Adipocyte (in vitro differentiated cells): ENCODE results near the gene NR6A1.
"Not testable (repeated sequence)": the region's sequence is repeated elsewhere in the genome, so short reads cannot be mapped to it uniquely, and the experiment has no call there.

Source experiments
- DNase-seq: peaks from one replicate; pipeline ENCODE4 v3.0.0-alpha.2; 2015; ENCODE audit warnings: low read depth
- H3K27me3 ChIP-seq: replicated peaks from 2 replicates; pipeline ENCODE4 v1.7.0; 2013; ENCODE audit warnings: mild to moderate bottlenecking, low read length, moderate library complexity; ENCODE audit not compliant: control insufficient read depth, insufficient read depth
- H3K36me3 ChIP-seq: 2 replicates; pipeline ENCODE4 v1.7.0; 2013; ENCODE audit warnings: low read length, mild to moderate bottlenecking, moderate library complexity; ENCODE audit not compliant: control insufficient read depth, insufficient read depth, severe bottlenecking
- H3K4me1 ChIP-seq: 2 replicates; pipeline ENCODE4 v1.7.0; 2013; ENCODE audit warnings: mild to moderate bottlenecking, low read length, moderate library complexity; ENCODE audit not compliant: control insufficient read depth, insufficient read depth
- H3K4me3 ChIP-seq: 2 replicates; pipeline ENCODE4 v1.7.0; 2013; ENCODE audit warnings: mild to moderate bottlenecking, low read length, moderate library complexity
- H3K9ac ChIP-seq: 2 replicates; pipeline ENCODE4 v1.7.0; 2013; ENCODE audit warnings: mild to moderate bottlenecking, low read length, moderate library complexity
- H3K9me3 ChIP-seq: 2 replicates; pipeline ENCODE4 v1.7.0; 2013; ENCODE audit warnings: mild to moderate bottlenecking, low read length, moderate library complexity; ENCODE audit not compliant: control insufficient read depth

Gene NR6A1

DNA sequence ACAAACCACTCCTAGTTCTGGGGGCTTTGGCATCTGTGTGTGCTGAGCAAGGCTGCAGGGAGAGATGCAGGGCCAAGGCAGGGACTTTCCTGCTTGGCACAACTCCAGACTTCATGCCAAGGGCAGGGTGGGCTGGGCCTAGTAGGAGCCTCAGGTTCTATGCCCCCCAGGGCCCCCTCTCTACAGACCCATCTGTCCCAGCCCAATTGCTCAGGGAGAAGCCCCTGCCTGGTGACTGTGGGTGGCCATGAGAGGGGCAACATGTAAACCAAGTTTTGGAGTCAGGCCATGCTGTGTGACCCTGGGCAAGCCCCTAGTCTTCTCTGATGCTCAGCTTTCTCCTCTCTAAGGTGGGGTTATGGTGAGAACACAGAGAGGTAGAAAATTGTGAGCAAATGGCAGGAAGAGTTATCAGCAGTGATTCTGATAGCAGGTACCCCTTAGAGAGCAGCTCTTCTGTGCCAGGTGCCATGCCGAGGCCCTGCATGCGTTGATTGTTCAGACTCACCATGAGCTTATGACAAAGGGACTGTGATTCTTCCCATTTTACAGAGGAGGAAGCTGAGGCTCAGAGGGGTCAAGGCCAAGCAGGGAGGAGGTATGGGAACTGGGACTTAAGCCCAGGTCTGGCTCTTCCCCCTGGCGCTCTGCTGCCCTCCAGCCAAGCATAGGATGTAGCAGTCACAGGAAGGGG, 11.0 kb upstream of the NR6A1 start:
- no peaks in the 10 kb centered on the region for H3K27me3 ChIP-seq
- no peak overlapping the region for H3K9ac ChIP-seq
- no peak for DNase-seq
- H3K36me3 ChIP-seq, result no peaks in the 10 kb centered on the region
- H3K4me1 ChIP-seq, result peaks cover 26% of the 10 kb centered on the region
- no peaks in the 10 kb centered on the region for H3K9me3 ChIP-seq
- H3K4me3 ChIP-seq, result no peak overlapping the region

DNA sequence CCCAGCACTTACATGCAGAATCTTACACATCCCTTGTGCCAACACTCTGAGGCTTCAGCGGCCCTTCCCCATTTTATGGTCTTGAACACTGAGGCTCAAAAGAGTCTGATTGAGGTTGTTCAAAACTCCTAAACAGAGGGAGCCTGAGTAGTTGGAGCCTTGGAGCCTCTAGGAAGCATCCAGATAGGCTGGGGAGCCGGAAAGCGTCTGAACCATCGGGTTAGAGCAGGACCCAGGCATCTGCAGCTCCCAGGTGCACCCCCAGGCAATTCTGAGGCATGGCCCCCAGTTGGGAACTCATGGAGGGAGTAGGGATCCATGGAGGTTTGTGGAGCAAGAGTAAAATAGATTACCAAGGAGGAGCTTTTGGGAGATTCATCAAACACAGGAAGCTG, 9.6 kb upstream of the NR6A1 start:
- Histone ChIP-seq H3K36me3 (no peaks in the 10 kb centered on the region), H3K9me3 (no peaks in the 10 kb centered on the region), H3K4me3 (no peak overlapping the region), H3K9ac (no peak overlapping the region), H3K27me3 (no peaks in the 10 kb centered on the region), H3K4me1 (peaks cover 26% of the 10 kb centered on the region)
- DNase-seq, result no peak

DNA sequence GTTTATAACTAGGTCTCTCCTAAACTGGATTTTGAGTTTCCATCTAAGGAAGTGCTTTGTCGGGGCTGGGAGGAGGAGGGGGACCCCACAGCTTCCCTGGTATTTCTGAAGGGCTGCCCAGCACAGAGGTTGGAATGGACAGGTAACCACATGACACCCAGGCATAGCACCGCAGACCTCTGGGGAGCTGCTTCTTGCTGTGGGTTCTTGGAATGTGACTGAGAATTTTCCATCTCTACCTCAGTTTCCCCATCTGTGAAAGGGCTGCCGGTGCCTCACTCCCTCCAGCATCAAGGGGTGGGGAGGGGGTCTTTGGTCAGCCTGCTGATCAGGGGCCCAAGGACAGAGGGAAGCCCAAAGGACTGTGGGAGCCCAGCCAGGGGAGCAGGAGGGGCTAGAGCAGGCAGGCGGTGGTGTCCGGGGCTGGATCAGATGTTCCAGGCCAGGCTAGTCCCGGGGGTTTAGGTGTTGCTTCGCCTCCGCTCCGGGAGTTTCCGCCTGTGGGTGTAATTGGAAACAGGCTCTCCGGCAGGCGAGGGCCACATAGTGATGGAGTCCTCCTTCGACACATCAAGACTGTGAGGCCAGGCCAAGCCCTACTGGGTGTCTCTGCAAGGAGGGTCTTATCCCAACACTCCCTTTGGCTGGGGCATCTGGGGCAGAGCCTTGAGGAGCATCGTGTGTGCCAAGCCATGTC, 9.1 kb upstream of the NR6A1 start:
- peaks cover 26% of the 10 kb centered on the region for H3K4me1 ChIP-seq
- peak overlapping the region; percentile 60 for H3K9ac ChIP-seq
- no peaks in the 10 kb centered on the region for H3K36me3 ChIP-seq
- H3K9me3 ChIP-seq, result no peaks in the 10 kb centered on the region
- no peaks in the 10 kb centered on the region for H3K27me3 ChIP-seq
- no peak for DNase-seq
- peak overlapping the region; percentile 35 for H3K4me3 ChIP-seq

DNA sequence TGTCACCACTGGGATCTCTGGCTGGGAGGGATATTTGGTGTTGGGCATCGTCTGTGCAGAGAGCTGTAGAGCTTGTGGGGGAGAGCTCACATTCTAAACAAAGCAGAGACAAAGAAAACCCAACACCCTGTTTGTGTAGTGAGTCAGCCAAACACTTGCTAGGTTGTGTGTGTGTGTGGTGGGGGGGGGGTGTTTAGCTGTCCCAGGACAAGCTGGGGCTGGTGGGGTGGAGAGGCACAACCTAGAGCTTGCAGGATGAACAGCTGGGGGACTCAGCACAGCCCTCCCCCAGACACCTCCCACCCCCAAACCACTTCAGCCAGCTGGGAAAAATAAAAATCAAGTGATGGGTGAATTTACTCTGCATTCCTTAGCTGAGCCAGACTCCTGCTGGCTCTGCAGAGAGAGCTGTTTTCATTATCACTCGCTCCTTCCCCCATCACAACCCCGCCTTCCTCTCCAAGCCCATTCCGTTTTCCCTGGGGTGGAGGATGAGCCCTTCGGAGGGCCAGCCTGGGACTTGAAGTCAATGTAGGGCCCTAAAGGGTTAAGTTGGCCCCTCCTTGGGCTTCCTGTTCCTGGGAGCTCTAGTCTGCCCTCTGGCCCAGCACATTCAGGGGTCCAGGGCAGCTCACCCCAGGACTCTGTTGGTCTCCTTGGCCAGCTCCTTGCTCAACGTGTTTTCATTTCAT, 8.4 kb upstream of the NR6A1 start:
- peak overlapping the region; percentile 35 for H3K4me3 ChIP-seq
- H3K9me3 ChIP-seq, result no peaks in the 10 kb centered on the region
- H3K4me1 ChIP-seq, result peaks cover 26% of the 10 kb centered on the region
- DNase-seq, result peak; percentile 77
- H3K27me3 ChIP-seq, result no peaks in the 10 kb centered on the region
- H3K9ac ChIP-seq, result peak overlapping the region; percentile 60
- H3K36me3 ChIP-seq, result no peaks in the 10 kb centered on the region

DNA sequence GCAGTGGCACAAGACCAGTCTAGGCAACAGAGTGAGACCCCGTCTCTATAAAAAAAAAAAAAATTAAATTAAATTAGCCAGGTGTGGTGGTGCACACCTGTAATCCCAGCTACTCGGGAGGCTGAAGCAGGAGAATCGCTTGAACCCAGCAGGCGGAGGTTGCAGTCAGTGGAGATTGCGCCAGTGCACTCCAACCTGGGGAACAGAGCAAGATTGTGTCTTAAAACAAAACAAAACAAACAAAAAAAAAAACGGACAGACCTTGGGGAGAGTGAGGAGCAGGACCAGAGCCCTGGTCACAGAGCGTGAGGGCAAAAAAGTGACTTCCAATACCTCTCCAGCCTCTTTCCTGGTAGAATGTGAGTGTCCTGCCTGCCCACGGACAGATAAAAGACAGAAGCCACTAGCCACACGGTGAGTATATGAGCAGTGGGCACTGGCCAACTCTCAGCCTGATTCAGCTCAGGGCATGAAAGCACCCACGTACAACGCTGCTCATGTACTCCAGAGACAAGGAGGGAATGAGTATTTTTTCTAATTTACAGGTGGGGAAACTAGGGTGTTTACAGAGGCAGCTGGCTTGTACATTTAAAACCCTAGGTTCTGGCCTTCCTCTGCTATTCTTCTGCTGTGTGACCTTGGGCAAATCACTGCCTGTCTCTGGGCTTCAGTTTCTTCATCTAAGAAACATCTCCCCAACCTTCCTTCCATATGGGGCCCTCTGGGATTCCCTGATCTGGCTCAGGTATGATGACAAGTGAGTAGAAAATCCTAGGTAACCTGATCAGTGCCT, 7.7 kb upstream of the NR6A1 start:
- Histone ChIP-seq H3K9ac (peak overlapping the region; percentile 39), H3K4me1 (peaks cover 23% of the 10 kb centered on the region), H3K36me3 (no peaks in the 10 kb centered on the region), H3K27me3 (no peaks in the 10 kb centered on the region), H3K4me3 (no peak overlapping the region), H3K9me3 (no peaks in the 10 kb centered on the region)
- no peak for DNase-seq

DNA sequence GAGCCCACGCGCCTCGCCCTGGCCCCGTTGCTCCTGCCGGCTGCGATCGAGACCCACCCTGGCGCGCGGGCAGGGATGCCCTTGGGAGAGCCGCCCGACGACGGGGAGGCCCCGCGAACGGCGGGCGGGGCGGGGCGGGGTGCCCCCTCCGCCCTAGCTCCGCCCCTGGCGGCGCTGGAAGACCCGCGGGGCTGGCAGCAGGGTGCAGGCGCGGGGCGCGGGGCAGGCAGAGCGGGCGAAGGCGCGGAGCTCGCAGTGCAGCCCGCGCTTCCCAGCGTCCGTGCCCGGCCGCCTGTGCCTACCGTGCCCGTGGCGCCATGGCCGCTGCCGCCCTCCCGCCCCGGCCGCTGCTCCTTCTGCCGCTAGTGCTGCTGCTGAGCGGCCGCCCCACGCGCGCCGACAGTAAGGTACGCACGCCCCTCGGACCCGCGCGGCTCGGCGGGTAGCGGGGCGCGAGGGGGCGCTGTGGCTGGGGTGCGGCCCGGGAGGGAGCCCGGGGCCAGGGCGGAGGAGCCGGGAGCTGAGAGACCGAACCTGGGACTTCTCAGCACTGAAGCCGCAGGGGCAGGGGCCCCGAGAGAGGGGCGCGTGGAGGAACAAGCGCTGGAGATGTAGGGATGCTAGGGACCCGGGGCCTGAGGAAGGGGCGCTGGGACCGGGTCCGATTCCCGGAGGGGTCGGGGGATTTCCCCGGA, 6.0 kb upstream of the NR6A1 start, which contains the start of gene OLFML2A:
TSS of gene OLFML2A (plus strand) at position 180 of the 695 bp plus-strand sequence. CDS start at position 318, 138 bp downstream.
- DNase-seq, result peak; percentile 60
- no peaks in the 10 kb centered on the region for H3K27me3 ChIP-seq
- no peaks in the 10 kb centered on the region for H3K36me3 ChIP-seq
- peak within 1 kb of the TSS; percentile 72 for H3K4me3 ChIP-seq
- peak within 1 kb of the TSS; percentile 57 for H3K9ac ChIP-seq
- H3K9me3 ChIP-seq, result no peaks in the 10 kb centered on the region
- H3K4me1 ChIP-seq, result peaks cover 18% of the 10 kb centered on the region

DNA sequence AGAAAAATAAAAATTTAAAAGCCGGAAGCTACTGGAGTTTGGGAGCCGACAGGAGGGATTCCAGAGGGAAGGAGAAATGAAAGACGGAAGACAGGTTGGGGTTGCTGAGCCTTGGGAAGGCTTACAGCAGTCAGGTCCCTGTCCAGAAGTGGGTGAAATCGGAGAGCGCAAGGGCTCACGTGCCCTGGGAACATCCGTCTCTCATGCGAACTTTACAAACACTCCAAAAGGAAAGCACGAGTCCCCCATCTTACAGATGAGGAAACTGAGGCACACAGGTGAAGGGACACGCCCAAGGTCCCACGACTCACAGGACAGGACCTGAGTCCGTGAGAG, 5.5 kb upstream of the NR6A1 start:
- DNase-seq, result no peak
- Histone ChIP-seq H3K4me1 (peaks cover 18% of the 10 kb centered on the region), H3K9me3 (no peaks in the 10 kb centered on the region), H3K27me3 (no peaks in the 10 kb centered on the region), H3K4me3 (peak overlapping the region; percentile 72), H3K9ac (peak overlapping the region; percentile 57), H3K36me3 (no peaks in the 10 kb centered on the region)

DNA sequence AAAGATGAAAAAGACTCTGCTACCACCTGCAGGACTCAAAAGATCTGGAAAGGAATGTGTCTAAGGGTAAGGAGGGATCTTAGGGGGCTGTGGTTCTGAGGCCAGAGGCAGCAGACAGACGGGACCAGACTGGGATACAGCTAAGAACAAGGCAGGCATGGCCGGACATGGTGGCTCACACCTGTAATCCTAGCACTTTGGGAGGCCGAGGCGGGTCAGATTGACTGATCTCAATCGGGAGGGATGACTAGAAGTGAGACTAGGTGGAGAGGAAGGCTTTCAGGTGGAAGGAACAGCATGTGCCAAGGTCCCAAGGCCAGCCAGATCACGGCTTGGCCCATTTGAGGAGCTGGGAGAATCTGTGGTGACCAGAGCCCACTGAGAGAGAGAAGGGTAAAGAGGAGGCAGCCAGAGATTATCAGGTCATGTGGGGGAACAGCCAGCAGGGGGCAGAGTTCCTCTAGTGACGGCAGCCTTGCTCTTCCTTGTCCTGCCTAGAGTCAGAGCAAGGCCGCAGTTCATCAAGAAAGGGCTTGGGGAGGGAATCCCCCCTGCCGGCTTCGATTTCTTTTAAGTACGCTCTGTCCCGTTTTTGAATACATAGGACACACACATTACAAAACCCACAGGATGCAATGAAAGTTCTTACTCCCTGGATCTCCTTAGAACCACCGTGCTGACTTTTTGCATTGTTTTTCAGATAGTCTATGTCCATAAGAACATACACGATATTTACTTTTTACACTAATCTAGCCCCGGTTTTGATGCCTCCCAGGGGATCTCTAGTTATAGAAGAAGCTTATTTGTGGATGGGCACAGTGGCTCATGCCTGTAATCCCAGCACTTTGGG, 3.2 kb upstream of the NR6A1 start:
- Histone ChIP-seq H3K4me3 (no peak overlapping the region), H3K9me3 (no peaks in the 10 kb centered on the region), H3K27me3 (peaks cover 9% of the 10 kb centered on the region), H3K4me1 (peaks cover 17% of the 10 kb centered on the region), H3K36me3 (no peaks in the 10 kb centered on the region), H3K9ac (no peak overlapping the region)
- DNase-seq, result peak; percentile 93

DNA sequence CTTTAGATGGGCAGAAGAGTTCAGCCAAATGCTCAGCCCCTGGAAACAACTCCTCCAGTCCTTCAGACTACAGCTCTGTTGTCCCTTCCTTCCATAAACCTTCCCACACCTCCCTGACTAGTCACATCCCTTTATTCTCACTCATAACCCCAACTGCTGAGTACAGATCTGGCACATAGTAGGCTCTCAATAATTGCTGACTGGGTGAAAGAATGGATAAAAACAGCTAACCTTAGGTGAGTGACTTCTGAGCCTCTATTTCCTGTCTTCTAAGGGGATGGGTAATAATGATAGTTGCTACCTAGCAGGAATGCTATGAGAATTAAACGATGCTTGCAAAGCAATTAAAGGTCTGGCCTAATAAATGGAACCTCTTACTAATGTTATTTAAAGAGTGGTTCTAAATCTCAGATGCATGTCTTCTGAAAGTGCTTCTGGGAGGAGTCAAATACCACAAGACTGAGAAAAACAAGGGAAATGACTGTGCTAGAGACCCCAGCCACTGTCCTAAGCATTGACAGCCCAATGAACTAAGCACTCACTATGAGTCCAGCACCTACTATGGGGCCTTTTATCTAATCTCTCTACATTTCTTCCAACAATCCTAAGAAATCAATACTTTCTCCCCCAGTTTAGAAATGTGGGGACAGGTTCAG, 2.5 kb upstream of the NR6A1 start:
- Histone ChIP-seq H3K9ac (no peak overlapping the region), H3K4me3 (no peak overlapping the region), H3K36me3 (no peaks in the 10 kb centered on the region), H3K27me3 (peaks cover 11% of the 10 kb centered on the region), H3K9me3 (no peaks in the 10 kb centered on the region), H3K4me1 (peaks cover 10% of the 10 kb centered on the region)
- no peak for DNase-seq

DNA sequence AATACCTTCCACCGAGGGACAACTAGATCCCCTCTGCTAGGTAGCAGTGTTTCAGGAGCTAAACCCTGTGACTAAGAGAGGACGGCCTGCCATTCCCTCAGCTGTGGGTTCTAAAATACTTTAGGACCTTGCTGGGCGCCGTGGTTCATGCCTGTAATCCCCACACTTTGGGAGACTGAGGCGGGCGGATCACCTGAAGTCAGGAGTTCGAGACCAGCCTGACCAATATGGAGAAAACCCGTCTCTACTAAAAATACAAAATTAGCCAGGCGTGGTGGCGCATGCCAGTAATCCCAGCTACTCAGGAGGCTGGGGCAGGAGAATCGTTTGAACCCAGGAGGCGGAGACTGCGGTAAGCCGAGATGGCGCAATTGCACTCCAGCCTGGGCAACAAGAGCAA, 1.8 kb upstream of the NR6A1 start:
- H3K9ac ChIP-seq, H3K36me3 ChIP-seq, H3K9me3 ChIP-seq, DNase-seq, H3K4me3 ChIP-seq: not testable (repeated sequence)
- peaks cover 11% of the 10 kb centered on the region for H3K27me3 ChIP-seq
- H3K4me1 ChIP-seq, result peaks cover 10% of the 10 kb centered on the region
